HG03060 (cell line): Measurements from ENCODE around the gene LPO.

Source experiments
- ATAC-seq: cut with Tn5 transposase; IDR thresholded peaks from one replicate; pipeline ENCODE4 v1.9.1; 2021; ENCODE audit warnings: low read depth, moderate number of reproducible peaks; ENCODE audit not compliant: unreplicated experiment

Gene LPO

DNA sequence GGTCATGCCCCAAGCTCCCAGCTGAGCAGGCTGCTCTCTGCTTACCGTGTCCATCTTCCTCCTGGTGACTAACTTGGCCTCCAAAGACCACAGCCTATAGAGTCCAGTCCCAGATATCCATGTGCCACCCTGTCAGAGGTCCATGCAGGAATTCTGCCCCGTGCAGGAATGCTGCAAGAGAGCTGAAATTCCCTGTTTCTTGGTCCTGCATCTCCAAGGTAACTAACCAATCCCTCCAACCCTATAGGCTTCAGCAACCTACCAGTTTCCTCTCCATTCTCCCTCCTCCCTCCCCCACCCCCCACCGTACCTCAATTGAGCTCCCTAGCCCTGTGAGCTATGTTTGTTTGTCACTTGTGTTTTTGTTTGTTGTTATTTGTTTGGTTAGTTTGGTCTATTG is 9.7 kb upstream of the LPO start:
- no peak for ATAC-seq

DNA sequence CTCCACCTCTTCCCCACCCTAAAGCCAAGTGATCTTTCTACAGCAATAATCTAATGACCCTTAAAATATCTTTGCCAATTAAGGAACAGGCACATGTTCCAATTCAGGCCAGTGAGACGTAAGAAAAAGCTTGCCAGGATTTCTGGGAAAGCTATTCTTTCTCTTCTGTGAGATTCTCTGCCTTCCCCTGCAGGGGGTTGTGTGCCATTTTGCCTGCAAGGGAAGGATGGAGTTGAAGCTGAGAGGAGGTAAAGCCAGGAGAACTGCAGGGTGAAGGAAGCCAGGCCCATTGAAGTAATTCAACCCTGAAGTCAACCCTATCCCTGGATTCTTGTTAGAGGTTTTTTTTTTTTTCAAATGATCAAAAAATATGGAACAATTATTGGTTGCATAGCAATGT is 9.0 kb upstream of the LPO start:
- no peak for ATAC-seq

DNA sequence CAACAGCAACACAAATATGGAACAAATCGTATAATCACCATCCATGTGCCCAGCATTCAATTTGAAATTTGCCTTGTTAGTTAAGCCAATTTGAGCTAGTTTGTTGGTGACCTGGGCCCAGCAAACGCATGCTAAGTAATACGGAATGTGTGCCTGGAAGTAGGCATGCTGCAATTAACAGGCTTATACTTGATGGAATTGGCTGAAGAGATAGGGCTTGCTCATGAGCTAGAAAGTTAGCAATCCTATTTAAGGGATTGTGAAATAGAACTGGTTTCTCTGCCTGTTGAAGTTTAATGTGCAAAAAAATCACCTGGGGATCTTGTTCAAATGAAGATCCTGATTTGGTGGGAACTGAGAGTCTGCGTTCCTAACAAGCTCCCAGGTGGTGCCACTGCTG is 8.5 kb upstream of the LPO start:
- ATAC-seq = no peak

DNA sequence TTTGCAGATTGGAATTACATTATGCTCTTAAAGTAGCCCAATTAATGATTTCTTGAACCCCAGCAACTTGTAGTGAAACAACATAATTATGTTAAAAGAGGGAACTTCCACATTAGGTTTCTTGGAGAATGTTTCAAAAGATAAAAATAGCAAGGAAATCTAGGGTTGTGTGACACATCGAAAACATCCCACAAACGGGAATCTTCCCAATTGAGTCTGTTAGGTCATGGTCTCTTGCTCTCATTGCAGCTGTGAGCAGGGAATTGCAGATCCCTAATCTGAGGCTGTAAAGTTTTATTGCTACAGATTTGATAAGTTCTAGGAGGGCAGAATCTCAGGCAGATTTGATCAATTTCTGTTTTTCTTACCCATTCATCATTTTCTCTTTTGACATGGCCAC is 6.7 kb upstream of the LPO start:
- no peak for ATAC-seq

DNA sequence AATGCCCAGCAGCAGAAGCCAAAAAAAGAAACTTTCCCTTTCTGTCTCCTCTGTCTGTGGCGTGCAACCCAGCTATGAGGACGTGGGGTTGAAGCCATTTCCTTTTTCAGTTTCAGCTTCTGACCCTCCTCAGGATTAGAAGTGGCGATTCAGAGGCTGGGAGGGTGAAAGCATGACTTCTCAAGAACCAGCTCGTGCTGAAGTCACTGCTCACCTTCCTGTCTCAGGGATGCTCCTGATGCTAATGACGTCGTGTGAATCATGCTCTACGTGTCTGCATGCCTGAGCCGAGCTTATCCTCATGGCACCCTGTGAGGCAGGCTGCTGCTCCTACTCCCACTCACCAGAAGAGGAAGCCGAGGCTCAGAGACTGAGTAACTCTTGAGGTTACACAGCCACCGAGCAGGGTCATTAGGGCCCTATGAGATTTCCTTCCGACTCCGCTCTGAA is 5.7 kb upstream of the LPO start:
- no peak for ATAC-seq

DNA sequence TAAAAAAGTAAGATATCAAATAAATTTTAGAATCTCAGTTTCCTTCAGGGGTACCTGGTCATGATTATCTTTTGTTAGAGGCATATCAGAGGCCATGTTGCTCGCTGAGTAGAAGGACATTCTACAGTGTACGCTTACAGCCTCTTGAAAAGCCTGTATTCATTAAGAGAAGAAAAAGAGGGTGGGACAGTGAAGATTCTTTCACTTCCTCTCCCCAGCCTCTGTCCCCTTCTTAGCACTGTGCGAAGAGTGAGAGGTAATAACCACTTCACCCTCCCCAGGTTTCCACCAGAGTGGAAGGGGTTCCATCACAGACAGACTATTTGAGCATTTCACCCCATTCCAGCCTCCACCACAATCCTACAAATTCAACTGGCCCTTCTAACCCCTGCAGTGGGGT is 4.8 kb upstream of the LPO start:
- no peak for ATAC-seq

DNA sequence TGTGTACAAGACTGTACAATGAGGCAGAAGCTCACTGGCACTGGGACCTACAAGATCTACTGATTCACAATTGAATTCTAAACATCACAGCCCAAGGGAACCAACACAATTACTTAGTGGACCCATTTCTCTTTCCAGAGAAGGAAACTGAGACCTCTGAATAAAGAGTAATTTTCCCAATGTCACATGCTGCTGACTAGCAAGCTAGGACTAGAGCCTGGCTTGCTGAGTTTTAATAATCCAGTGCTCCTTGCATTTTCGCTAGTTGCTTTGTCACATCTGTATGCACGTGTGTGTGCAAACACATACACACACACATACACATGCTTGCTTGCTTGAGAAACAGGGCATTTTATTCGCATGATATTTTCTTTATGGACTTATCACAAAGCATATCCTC is 3.9 kb upstream of the LPO start:
- no peak for ATAC-seq

DNA sequence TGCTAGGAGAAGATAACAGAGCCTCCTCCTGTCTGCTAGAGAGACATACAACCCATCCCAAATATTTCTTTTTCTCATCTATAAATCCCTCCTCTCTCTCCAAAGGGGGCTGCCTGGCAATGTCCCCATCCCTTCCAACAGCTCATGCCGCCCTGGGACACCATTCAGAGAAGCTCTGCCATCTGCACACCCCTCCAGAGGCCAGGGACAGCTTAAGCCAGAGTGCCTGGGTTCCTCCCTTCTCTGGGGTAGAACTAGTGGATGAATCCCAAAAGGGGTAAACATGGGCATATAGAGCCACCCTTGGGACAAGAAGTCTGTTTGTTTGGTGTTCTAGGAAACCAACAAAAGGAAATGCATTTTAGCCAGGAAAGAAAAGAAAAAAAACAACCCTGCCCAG is 2.6 kb upstream of the LPO start:
- ATAC-seq = no peak

DNA sequence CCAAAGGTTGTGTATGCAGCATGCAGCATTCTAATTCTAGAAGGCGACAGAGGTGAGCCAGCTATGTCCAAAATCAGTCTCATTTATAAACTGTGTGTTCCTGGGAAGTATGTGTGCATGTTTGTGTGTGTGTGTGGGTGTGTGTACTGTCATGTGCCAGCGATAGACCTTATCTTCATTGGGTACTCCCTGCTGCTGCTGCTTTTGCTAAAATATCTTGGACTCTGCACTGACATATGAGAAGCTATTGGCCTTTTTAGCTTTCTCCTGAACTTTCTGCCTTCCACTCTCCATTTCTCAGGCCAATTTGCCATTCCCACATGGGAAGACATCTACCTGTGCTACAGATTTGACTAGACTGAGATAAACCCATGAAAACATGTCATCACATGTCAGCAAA is 2.0 kb upstream of the LPO start:
- ATAC-seq = no peak

DNA sequence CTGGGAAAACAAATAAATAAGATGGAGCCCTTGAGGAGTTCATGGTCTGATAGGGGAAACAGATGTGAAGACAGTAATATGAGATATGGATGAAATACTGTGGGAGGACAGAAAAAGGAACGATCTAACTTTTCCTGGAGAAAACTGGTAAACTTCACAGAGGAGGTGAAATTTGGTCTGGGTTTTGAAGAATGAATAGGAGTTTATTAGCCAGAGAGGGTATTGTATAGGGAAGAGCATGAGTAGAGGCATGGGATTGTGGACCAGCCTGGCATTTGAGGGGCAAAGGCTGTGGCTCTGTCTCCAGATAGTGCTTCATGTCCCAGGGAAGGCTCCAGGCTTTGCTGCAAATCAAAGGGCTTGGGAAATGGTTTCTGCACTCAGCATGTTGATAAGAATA is 1.6 kb downstream of the LPO start:
- ATAC-seq = no peak

DNA sequence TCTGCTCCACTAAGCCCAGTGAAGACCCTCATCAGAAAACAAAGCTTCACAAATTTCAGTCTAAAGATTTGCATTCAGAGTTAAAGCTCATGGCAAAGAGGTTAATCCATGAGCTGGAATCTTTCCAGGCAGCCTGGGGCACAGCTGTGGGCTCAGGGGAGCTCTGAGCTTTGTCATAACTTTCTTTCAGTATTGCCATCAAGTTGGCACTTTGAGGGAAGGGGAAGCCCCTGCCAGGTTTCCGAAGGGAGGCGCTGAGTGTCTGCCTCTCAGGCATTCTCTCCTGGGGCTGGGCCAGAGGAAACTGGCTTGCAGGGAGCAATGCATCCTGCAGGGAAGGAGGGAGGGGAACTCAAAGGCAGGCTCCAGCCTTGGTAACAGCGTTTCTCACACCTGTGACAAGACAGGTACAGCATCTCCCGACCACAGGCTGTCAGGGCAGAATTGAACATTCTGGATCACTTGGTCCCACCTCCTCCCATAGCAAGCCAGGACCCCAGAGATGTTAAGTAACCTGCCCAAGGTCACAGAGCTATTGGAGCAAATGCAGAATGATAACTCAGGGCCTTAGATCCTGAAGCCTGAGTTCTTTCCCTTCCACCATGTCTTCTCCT is 3.9 kb downstream of the LPO start:
- ATAC-seq = no peak

DNA sequence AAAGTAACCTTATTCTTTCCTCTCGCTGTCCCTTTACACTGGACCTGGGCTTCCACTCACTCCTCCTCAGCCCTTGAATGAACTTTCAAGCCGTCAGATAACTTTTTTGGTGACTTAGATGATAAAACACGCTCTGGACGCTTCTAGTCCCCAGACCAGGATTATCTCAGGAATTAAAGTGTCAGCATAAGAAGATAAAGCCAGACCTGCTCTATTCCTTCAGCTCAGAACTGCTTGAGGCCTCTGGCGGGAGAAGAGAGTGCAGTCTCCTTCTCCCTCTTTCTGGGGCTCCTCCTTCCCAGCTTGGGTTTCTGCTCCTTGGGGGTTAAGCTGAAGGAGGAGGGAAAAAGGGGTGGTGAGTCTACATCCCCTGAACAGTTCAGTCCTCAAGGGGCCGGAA is 6.6 kb downstream of the LPO start:
- ATAC-seq = no peak

DNA sequence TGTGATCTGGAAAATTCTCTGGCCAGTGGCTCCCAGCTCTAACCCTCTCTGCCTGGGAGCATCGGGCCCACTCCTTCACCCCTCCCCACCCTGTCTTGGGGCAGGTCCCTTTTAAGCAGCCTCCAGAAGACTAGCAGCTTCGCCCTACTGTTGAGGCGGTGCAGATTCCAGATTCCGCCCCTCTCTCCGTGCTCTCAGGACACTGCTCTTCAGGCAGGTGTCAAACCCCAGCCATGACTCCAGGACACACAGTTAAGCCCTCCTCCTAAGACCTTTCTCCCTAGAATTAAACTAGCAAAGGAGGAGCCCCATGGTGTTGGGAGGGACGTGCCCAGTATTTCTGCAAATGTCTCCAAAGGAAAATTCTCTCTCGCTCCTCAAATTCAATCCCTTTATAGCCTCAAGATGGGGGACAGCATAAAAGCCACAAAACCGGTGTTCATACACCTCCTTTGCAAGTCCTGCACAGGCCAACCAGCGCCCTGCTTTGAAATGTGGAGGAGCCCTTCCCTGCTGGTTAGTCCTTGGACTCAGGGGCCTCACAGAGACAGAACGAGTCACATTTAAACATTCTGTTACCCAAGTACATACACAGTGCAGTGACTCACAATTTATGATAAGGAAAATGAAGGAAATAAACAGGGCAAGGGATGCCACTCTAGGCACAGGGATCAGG is 7.2 kb downstream of the LPO start:
- ATAC-seq = no peak

DNA sequence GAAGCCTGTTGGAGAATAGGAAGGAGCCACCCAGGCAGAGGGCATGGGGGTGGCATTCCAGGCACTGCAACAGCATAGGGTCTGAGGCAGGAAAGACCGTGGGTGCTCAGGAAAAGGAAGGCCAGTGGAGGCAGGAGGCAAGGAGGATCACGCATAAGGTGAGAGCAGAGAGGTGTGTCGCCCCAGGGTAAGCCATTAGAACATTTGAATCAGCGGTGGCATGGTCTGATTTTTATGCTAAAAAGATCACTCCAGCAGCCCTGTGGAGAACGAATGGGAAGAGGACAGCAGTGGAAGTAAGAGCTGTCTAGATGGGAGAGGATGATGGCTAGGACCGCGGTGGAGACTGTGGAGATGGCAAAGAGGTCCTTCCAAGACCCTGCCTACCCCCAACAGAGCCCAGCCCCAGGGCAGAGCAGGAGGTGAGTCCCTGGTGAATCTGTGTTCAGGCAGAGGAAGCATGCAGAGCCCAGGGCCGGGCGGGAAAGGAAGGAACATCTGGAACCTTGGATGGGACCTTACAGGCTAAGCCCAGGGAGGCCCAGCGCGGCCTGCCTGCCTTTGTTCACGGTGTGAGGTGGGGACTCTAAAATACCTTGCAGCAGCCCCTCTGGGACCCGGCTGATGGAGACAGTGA is 7.8 kb downstream of the LPO start:
- ATAC-seq = no peak

DNA sequence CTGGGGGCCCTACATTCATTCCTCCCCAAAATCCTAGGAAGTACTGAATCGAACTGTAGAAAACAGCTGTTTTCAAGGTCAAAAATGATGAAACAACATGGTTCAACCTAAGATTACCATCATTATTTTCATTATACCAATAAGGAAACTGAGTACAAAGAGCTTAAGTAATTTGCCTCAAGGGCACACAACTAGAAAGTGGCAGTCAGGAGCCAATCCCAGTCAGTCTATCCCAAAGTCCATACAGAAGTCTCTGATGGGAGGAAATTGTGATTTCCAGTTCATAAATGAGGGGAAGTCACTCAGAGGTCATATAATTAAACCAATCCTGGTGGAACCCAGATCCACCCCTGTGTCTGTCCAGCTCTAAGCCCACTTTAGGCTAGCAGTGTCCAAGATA is 8.4 kb downstream of the LPO start:
- no peak for ATAC-seq

DNA sequence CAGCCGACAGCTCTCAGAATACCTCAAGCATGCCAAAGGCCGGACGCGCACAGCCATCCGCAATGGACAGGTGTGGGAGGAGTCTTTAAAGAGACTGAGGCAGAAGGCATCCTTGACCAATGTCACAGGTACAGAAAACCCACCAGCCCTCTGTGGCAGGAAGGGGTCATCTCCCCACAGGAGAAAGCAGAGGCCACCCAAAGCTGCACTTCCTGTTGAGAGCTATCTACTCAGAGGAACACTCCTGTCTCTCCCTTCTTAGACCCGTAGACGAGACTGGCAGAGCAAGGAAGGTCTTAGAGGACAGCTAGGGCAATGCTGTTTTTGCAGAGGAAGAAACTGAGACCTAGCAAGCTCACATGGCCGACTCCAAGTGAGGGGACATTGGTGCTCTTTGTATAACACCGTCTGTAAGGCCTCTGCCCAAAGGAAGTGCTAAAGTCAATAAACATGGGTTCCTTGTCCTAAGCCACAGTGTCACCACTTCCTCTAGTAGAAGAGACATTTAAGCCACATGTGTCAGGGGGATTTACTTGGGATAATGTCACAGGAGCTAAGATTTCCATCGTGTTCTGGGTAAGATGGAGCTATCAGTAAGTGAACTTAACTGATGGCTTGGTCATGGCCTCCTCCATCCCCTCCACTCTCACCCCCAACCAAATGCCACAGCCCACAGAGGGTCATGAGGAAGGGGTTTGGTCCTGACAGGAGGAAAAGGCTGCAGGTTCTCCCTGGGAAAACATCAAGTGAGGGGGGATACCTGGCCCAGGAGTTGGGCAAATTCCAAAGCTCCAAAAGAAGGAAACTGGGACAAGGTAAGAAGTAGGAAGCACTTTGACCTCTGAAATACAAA is 9.4 kb downstream of the LPO start:
- no peak for ATAC-seq

DNA sequence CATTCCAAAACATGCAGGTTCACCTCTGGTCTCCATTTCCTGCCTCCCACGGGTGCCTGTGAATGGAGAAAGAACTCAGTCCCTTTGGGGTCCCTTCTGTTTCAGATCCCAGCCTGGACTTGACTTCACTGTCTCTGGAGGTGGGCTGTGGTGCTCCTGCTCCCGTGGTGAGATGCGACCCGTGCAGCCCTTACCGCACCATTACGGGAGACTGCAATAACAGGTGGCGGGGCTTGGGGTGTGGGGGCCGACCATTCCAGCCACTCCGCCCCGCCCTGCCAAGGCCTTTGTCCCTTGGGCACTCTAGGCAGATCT is 10.5 kb downstream of the LPO start:
- no peak for ATAC-seq

DNA sequence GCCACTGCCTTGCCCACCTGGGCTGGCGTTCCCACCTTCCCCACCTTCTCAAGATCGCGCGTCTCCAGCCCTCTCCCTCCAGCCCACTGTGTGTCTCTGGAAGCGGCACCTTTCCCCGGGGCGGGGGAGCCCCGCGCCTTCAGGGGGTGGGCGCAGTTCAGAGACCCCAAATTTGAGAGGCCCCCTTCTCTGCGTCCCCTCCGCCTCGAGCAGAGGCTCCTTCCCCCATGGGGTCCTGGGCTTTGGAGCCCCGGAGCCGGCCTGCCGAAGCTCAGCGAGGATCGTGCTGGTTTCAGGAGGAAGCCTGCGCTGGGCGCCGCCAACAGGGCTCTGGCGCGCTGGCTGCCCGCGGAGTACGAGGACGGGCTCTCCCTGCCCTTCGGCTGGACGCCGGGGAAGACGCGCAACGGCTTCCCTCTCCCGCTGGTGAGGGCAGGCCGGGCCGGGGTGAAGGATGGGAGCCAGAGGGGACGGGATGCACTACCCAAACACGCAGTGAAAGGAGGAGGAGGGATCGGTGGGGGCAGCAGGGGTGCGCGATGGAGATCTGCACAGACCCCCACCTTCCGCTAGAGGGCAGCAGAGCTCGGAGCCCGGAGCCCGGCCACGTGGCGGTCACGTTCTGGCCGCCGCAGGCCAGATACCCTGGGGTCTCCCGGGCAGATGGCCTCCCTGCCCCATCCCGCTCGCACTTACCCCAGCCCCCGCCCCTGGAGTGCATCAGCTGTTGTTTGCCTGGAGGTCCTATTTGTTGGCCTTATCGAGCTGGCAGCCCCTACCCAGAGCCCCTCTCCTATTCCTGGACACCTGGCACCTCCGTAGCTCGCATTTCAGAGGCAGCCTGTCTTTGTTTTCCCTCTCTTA is 11.1 kb downstream of the LPO start:
- no peak for ATAC-seq

DNA sequence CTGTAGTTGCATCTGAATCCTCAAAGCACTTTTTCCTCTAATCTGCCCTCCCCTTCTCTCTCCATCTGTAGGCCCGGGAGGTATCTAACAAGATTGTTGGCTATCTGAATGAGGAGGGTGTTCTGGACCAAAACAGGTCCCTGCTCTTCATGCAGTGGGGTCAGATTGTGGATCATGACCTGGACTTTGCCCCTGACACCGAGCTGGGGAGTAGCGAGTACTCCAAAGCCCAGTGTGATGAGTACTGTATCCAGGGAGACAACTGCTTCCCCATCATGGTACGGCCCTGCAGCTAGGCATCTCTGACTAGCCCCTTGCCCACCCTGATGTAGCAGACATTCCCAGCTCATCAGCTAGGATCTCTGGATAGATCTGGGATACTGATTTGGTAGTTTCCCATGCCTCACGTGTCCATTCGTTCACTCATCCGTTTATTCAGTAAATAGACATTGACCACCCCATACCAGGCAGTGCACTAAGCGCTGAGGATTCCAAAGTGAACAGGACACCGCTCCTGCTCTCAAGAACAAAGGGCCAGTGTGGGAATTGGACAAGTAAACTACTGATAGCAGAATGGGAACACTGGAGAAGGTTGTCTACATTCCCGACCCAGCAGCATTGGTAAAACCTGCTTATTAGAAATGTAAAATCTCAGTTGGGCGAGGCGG is 12.1 kb downstream of the LPO start:
- no peak for ATAC-seq

DNA sequence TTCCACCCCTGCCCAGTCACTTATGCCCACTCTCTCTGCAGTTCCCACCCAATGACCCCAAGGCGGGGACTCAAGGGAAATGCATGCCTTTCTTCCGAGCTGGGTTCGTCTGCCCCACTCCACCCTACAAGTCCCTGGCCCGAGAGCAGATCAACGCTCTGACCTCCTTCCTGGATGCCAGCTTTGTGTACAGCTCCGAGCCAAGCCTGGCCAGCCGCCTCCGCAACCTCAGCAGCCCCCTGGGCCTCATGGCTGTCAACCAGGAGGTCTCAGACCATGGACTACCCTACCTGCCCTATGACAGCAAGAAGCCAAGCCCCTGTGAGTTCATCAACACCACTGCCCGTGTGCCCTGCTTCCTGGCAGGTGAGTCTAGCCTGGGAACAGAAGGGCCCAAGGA is 13.8 kb downstream of the LPO start:
- no peak for ATAC-seq
